ENCODE results near the gene TAC4. TPM values are rescaled to one million over a fixed set of nuclear protein-coding genes. Genes with fewer than 3 reads are reported as not detected.

The TAC4 gene
- total and polyA plus RNA-seq, 2 of the 13 experiments (the other 11 are each of a cell fraction or from before 2014, with no cell fraction given), result not detected

DNA sequence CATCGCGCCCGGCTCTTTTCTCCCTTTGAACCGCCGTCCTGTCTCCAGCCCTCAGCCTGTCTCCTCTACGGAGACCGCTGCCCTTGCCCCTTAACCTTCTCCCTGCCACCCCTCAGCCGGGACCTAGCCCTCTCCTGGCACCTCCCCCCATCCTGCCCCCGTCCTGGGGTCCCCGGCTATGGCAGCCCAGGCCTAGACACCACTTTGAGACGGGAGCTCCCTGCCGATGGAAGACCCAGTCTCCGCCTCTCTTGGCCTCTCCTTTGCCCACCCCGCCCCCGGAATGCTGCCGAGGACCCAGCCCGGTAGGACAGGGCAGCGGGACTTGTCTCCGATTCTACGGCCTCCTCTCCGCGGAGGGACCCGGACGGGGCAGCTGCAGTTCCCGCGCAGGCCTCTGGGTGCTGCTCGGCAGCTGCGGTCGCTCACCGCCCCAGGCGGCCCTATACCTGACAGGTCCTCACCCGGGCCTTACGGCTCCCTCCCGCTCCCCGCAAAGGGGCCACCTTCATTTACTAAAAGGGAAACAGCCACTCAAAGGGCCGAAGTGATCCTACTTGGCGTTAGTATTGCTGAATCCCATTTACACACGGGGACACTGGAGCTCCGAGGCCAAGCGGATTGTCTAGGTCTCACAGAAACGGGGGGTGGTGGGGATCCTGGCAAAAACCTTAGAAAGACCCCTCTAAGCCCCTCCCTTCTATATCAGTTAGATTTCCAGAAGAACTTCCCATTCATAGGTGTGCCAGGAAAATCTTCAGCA is 32.6 kb upstream of the TAC4 start (continued):
- TF ChIP-seq ZNF678 (CRISPR knock-in tag; IDR thresholded peaks at IDR 0.05), result 0 out of 2 replicates have a peak, but pooled peaks have one; percentile 51
- no peak for TF ChIP-seq ZNF563 (CRISPR knock-in tag; IDR thresholded peaks at IDR 0.05)
- TF ChIP-seq GTF2F1 (IDR thresholded peaks at IDR 0.05; ENCODE audit: low read length), result no peak
- peak; percentile 52; the same call in 1 of the 2 replicates for TF ChIP-seq MAZ (IDR thresholded peaks at IDR 0.05; ENCODE audit: borderline replicate concordance, low read depth, low read length)
- TF ChIP-seq MAZ (CRISPR knock-in tag; IDR thresholded peaks at IDR 0.05; ENCODE audit: low read depth), result peak; percentile 79
- TF ChIP-seq AKAP8 (CRISPR knock-in tag; IDR thresholded peaks at IDR 0.05), result no peak
- TF ChIP-seq, protein P1, sequence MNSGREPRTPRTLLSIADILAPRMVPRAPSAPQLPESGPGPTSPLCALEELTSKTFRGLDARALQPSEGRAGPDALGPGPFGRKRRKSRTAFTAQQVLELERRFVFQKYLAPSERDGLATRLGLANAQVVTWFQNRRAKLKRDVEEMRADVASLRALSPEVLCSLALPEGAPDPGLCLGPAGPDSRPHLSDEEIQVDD (CRISPR knock-in tag; IDR thresholded peaks at IDR 0.05; ENCODE audit: borderline replicate concordance), result no peak
- TF ChIP-seq, protein P2, sequence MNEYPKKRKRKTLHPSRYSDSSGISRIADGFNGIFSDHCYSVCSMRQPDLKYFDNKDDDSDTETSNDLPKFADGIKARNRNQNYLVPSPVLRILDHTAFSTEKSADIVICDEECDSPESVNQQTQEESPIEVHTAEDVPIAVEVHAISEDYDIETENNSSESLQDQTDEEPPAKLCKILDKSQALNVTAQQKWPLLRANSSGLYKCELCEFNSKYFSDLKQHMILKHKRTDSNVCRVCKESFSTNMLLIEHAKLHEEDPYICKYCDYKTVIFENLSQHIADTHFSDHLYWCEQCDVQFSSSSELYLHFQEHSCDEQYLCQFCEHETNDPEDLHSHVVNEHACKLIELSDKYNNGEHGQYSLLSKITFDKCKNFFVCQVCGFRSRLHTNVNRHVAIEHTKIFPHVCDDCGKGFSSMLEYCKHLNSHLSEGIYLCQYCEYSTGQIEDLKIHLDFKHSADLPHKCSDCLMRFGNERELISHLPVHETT (CRISPR knock-in tag; conservative IDR thresholded peaks at IDR 0.05), result no peak
- TF ChIP-seq ZNF615 (CRISPR knock-in tag; IDR thresholded peaks at IDR 0.05; ENCODE audit: borderline replicate concordance), result no peak
- no peak; the same call in 1 of the 2 replicates for TF ChIP-seq MTF2 (CRISPR knock-in tag; IDR thresholded peaks at IDR 0.05; ENCODE audit: borderline replicate concordance)
- TF ChIP-seq MIXL1 (CRISPR knock-in tag; IDR thresholded peaks at IDR 0.05), result 0 out of 2 replicates have a peak, but pooled peaks have one; percentile 31
- TF ChIP-seq, protein P3, sequence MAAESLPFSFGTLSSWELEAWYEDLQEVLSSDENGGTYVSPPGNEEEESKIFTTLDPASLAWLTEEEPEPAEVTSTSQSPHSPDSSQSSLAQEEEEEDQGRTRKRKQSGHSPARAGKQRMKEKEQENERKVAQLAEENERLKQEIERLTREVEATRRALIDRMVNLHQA (CRISPR knock-in tag; IDR thresholded peaks at IDR 0.05), result no peak
- no peak for TF ChIP-seq ZNF749 (CRISPR knock-in tag; IDR thresholded peaks at IDR 0.05; ENCODE audit: borderline replicate concordance)
- no peak for TF ChIP-seq AGO1 (IDR thresholded peaks at IDR 0.05; ENCODE audit: low read depth, low read length, poor library complexity, severe bottlenecking)
- TF ChIP-seq PAX8 (CRISPR knock-in tag; IDR thresholded peaks at IDR 0.05; ENCODE audit: borderline replicate concordance), result 0 out of 2 replicates have a peak, but pooled peaks have one; percentile 40
- TF ChIP-seq ZFP36L1 (CRISPR knock-in tag; IDR thresholded peaks at IDR 0.05), result no peak
- no peak for TF ChIP-seq KAT7 (CRISPR knock-in tag; IDR thresholded peaks at IDR 0.05; ENCODE audit: borderline replicate concordance)
- TF ChIP-seq NR2C2 (CRISPR knock-in tag; IDR thresholded peaks at IDR 0.05; ENCODE audit: borderline replicate concordance), result no peak
- TF ChIP-seq GLI4 (CRISPR knock-in tag; IDR thresholded peaks at IDR 0.05; ENCODE audit: borderline replicate concordance), result no peak
- TF ChIP-seq, protein P4, sequence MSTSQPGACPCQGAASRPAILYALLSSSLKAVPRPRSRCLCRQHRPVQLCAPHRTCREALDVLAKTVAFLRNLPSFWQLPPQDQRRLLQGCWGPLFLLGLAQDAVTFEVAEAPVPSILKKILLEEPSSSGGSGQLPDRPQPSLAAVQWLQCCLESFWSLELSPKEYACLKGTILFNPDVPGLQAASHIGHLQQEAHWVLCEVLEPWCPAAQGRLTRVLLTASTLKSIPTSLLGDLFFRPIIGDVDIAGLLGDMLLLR (CRISPR knock-in tag; IDR thresholded peaks at IDR 0.05), result no peak
- TF ChIP-seq, protein P5, sequence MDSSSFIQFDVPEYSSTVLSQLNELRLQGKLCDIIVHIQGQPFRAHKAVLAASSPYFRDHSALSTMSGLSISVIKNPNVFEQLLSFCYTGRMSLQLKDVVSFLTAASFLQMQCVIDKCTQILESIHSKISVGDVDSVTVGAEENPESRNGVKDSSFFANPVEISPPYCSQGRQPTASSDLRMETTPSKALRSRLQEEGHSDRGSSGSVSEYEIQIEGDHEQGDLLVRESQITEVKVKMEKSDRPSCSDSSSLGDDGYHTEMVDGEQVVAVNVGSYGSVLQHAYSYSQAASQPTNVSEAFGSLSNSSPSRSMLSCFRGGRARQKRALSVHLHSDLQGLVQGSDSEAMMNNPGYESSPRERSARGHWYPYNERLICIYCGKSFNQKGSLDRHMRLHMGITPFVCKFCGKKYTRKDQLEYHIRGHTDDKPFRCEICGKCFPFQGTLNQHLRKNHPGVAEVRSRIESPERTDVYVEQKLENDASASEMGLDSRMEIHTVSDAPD (CRISPR knock-in tag; IDR thresholded peaks at IDR 0.05), result no peak
- TF ChIP-seq KDM3A (CRISPR knock-in tag; IDR thresholded peaks at IDR 0.05; ENCODE audit: low read depth), result peak; percentile 83; the same call in 1 of the 2 replicates
- TF ChIP-seq TOE1 (CRISPR knock-in tag; IDR thresholded peaks at IDR 0.05), result no peak

Measured in HepG2 (cell line).